HG03039 (cell line): ENCODE data around the gene ADGRV1.
"Not testable (repeated sequence)": the region's sequence is repeated elsewhere in the genome, so short reads cannot be mapped to it uniquely, and the experiment has no call there.

Experiments used
- ATAC-seq: cut with Tn5 transposase; IDR thresholded peaks from one replicate; pipeline ENCODE4 v1.9.1; 2021; ENCODE audit warnings: mild to moderate bottlenecking, moderate library complexity; ENCODE audit not compliant: unreplicated experiment

Gene ADGRV1

GRCh38 chr5:91049800-91050199 lies 491.2 kb downstream of the ADGRV1 start:
- no peak for ATAC-seq

- not testable (repeated sequence) for ATAC-seq
Observed at GRCh38 chr5:91052411-91052810, 493.8 kb downstream of the ADGRV1 start.

GRCh38 chr5:91052977-91053740 lies 494.6 kb downstream of the ADGRV1 start:
- ATAC-seq = no peak

- no peak for ATAC-seq
Observed at GRCh38 chr5:91053741-91054025, 495.1 kb downstream of the ADGRV1 start.

- ATAC-seq = no peak
Observed at GRCh38 chr5:91058155-91058554, 499.6 kb downstream of the ADGRV1 start.

- no peak for ATAC-seq
Observed at GRCh38 chr5:91058575-91058974, 500.0 kb downstream of the ADGRV1 start.

- ATAC-seq = peak; percentile 90
Observed at GRCh38 chr5:91059409-91059808, 500.8 kb downstream of the ADGRV1 start.

- no peak for ATAC-seq
Observed at GRCh38 chr5:91061094-91061493, 502.5 kb downstream of the ADGRV1 start.

GRCh38 chr5:91061946-91062562 lies 503.5 kb downstream of the ADGRV1 start:
- no peak for ATAC-seq

GRCh38 chr5:91063098-91063690 lies 504.6 kb downstream of the ADGRV1 start:
- ATAC-seq = not testable (repeated sequence)

GRCh38 chr5:91065496-91065895 lies 506.9 kb downstream of the ADGRV1 start:
- ATAC-seq = no peak

GRCh38 chr5:91069364-91069763 lies 510.8 kb downstream of the ADGRV1 start:
- ATAC-seq = no peak

- no peak for ATAC-seq
Observed at GRCh38 chr5:91070761-91071550, 512.4 kb downstream of the ADGRV1 start.

- no peak for ATAC-seq
Observed at GRCh38 chr5:91072881-91073280, 514.3 kb downstream of the ADGRV1 start.

GRCh38 chr5:91074615-91075014 lies 516.0 kb downstream of the ADGRV1 start:
- no peak for ATAC-seq

GRCh38 chr5:91076138-91076537 lies 517.5 kb downstream of the ADGRV1 start:
- ATAC-seq = no peak

GRCh38 chr5:91077623-91078022 lies 519.0 kb downstream of the ADGRV1 start:
- no peak for ATAC-seq

GRCh38 chr5:91079037-91079436 lies 520.4 kb downstream of the ADGRV1 start:
- peak; percentile 47 for ATAC-seq

GRCh38 chr5:91089758-91090157 lies 531.2 kb downstream of the ADGRV1 start:
- ATAC-seq = no peak

GRCh38 chr5:91090995-91091394 lies 532.4 kb downstream of the ADGRV1 start:
- ATAC-seq = no peak

GRCh38 chr5:91091471-91092234 lies 533.1 kb downstream of the ADGRV1 start:
- ATAC-seq = no peak
